ENCODE data around the gene FXYD2.

GRCh38 chr11:117828611-117829368 lies 4.2 kb upstream of the FXYD2 start:
- TF ChIP-seq CTCF (IDR thresholded peaks at IDR 0.05; ENCODE audit: extremely low read depth in 1 of 2, insufficient read depth in 1 of 2, low read depth in 1 of 2, low read length in 2 of 2) (no peak), POLR2A (IDR thresholded peaks at IDR 0.05; ENCODE audit: low read depth, low read length) (no peak)

Measured in endothelial cell of umbilical vein (primary cell).